DOHH2 (cell line): ENCODE measurements around the gene CCDC24.
A peak's percentile ranks its signal among the peaks of the same experiment; 100 is the strongest.

Source experiments
- H3F3A ChIP-seq: fragments of 200-600 bp; sonication (generic), shearing (Covaris generic); 2 replicates; pipeline ENCODE4 v1.6.0; 2016; ENCODE audit warnings: antibody characterized with exemption, mild to moderate bottlenecking; ENCODE audit not compliant: control insufficient read depth, insufficient read depth
- H3K27ac ChIP-seq: fragments of 200-600 bp; sonication (generic); 2 replicates; pipeline ENCODE4 v1.5.1; 2014; ENCODE audit warnings: low read depth, mild to moderate bottlenecking, low read length, moderate library complexity
- H3K27me3 ChIP-seq: fragments of 200-600 bp; sonication (generic); 2 replicates; pipeline ENCODE4 v1.6.1; 2014; ENCODE audit warnings: mild to moderate bottlenecking, low read length, mixed read lengths; ENCODE audit not compliant: control insufficient read depth
- H3K36me3 ChIP-seq: fragments of 200-600 bp; sonication (generic); 2 replicates; pipeline ENCODE4 v1.6.1; 2014; ENCODE audit warnings: mild to moderate bottlenecking, low read length, moderate library complexity, mixed read lengths; ENCODE audit not compliant: control insufficient read depth
- H3K4me1 ChIP-seq: fragments of 200-600 bp; sonication (generic); 2 replicates; pipeline ENCODE4 v1.6.1; 2014; ENCODE audit warnings: mild to moderate bottlenecking, low read length, mixed read lengths; ENCODE audit not compliant: control insufficient read depth
- H3K4me2 ChIP-seq: fragments of 200-600 bp; sonication (generic); 2 replicates; pipeline ENCODE4 v1.6.0; 2014; ENCODE audit warnings: mild to moderate bottlenecking, low read length, moderate library complexity
- H3K4me3 ChIP-seq: fragments of 200-600 bp; sonication (generic); 2 replicates; pipeline ENCODE4 v1.5.1; 2014; ENCODE audit warnings: mild to moderate bottlenecking, low read length, mixed read lengths
- H3K79me2 ChIP-seq: fragments of 200-600 bp; sonication (generic); 2 replicates; pipeline ENCODE4 v1.6.1; 2014; ENCODE audit warnings: mild to moderate bottlenecking, low read length, mixed read lengths; ENCODE audit not compliant: control insufficient read depth
- H3K9me2 ChIP-seq: fragments of 200-600 bp; sonication (generic); replicated peaks from 2 replicates; pipeline ENCODE4 v1.6.1; 2014; ENCODE audit warnings: mild to moderate bottlenecking, low read length, mixed read lengths; ENCODE audit not compliant: control insufficient read depth
- H3K9me3 ChIP-seq: fragments of 200-600 bp; sonication (generic); 2 replicates; pipeline ENCODE4 v1.6.1; 2014; ENCODE audit warnings: antibody characterized with exemption, low read length, mixed read lengths; ENCODE audit not compliant: control insufficient read depth, insufficient read depth
- H4K20me1 ChIP-seq: fragments of 200-600 bp; sonication (generic); 2 replicates; pipeline ENCODE4 v1.6.0; 2014; ENCODE audit warnings: low read depth, mild to moderate bottlenecking, antibody characterized with exemption, low read length, moderate library complexity; ENCODE audit not compliant: control insufficient read depth, insufficient read depth
- EZH2phosphoT487 ChIP-seq: fragments of 200-600 bp; sonication (generic); IDR thresholded peaks from 2 replicates; pipeline ENCODE4 v1.6.1; 2017; ENCODE audit warnings: borderline replicate concordance, mild to moderate bottlenecking, antibody characterized with exemption, low read length, moderate library complexity, mixed read lengths
- TF ChIP-seq, protein P1 (sequence below): fragments of 200-600 bp; sonication (generic); IDR thresholded peaks from one replicate; pipeline ENCODE4 v1.5.1; 2014; ENCODE audit warnings: antibody characterized with exemption, mild to moderate bottlenecking, low read depth, low read length; ENCODE audit not compliant: poor library complexity, severe bottlenecking

Gene CCDC24

DNA sequence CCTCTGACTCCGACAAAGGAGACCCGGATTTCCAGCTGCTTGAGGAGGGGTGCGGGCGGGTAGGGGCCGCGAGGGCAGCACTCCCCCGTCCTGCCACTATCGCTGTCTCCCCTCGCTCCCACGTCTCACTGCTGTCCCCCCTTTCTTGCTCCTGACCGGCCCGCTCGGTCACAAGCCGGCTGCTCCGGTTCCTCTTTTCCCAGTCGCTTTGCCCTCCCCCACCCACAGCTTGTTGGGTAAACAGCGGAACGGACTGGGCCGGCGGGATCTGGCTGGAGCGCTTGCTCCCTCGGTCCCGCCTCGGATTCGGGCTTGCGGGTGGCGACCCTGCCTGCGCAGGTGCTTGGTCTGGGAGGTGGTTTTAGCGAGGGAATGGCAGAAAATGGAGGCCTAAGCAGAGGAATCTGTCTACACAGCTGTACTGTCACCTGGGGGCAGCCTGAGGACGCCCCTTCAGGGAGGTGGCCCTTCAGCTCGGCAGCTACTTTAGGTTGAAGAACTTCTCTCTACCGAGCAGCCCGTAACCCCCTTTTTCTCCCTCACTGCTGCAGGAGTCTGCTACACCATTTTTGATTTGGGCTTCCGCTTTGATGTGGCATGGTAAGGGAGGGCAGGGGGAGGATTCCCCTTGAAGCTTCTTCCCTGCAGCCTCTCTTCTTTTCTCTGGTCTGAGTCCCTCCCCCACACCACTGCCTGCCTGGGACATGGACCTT lies 16.0 kb upstream of the CCDC24 start:
- H3F3A ChIP-seq = peaks cover 20% of the 10 kb centered on the region
- no peaks in the 10 kb centered on the region for H3K9me2 ChIP-seq
- peak overlapping the region; percentile 86 for H3K4me3 ChIP-seq
- H3K79me2 ChIP-seq = peaks cover 63% of the 10 kb centered on the region
- H3K27me3 ChIP-seq = no peaks in the 10 kb centered on the region
- peak overlapping the region; percentile 65 for H3K27ac ChIP-seq
- peaks cover 73% of the 10 kb centered on the region for H3K36me3 ChIP-seq
- peaks cover 10% of the 10 kb centered on the region; the same call in 1 of the 2 replicates for H4K20me1 ChIP-seq
- H3K9me3 ChIP-seq = no peaks in the 10 kb centered on the region
- H3K4me1 ChIP-seq = peaks cover 61% of the 10 kb centered on the region
- no peak for TF ChIP-seq EZH2phosphoT487
- TF ChIP-seq, protein P1, sequence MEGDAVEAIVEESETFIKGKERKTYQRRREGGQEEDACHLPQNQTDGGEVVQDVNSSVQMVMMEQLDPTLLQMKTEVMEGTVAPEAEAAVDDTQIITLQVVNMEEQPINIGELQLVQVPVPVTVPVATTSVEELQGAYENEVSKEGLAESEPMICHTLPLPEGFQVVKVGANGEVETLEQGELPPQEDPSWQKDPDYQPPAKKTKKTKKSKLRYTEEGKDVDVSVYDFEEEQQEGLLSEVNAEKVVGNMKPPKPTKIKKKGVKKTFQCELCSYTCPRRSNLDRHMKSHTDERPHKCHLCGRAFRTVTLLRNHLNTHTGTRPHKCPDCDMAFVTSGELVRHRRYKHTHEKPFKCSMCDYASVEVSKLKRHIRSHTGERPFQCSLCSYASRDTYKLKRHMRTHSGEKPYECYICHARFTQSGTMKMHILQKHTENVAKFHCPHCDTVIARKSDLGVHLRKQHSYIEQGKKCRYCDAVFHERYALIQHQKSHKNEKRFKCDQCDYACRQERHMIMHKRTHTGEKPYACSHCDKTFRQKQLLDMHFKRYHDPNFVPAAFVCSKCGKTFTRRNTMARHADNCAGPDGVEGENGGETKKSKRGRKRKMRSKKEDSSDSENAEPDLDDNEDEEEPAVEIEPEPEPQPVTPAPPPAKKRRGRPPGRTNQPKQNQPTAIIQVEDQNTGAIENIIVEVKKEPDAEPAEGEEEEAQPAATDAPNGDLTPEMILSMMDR = no peak
- H3K4me2 ChIP-seq = peak overlapping the region; percentile 78

DNA sequence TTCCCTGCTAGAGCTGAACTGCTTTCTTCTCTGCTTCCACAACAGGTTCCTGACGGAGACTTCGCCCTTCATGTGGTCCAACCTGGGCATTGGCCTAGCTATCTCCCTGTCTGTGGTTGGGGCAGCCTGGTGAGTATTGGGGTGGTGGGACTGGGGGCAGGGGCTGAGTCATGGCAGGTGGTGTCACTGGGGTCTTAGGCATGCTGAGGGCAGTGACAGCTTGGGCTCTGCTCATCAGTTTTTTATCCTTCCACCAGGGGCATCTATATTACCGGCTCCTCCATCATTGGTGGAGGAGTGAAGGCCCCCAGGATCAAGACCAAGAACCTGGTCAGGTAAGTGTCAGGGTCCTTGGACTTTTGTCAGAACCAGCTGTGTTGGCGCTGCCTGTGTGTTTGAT lies 15.4 kb upstream of the CCDC24 start:
- H3K79me2 ChIP-seq = peaks cover 63% of the 10 kb centered on the region
- H3K4me2 ChIP-seq = peak overlapping the region; percentile 78
- peaks cover 10% of the 10 kb centered on the region; the same call in 1 of the 2 replicates for H4K20me1 ChIP-seq
- peaks cover 70% of the 10 kb centered on the region for H3K36me3 ChIP-seq
- H3K9me3 ChIP-seq = no peaks in the 10 kb centered on the region
- peak overlapping the region; percentile 65; the same call in 1 of the 2 replicates for H3K27ac ChIP-seq
- H3K9me2 ChIP-seq = no peaks in the 10 kb centered on the region
- peak overlapping the region; percentile 86 for H3K4me3 ChIP-seq
- no peaks in the 10 kb centered on the region for H3K27me3 ChIP-seq
- peaks cover 20% of the 10 kb centered on the region for H3F3A ChIP-seq
- peaks cover 60% of the 10 kb centered on the region for H3K4me1 ChIP-seq
- no peak for TF ChIP-seq EZH2phosphoT487
- TF ChIP-seq, protein P1 = no peak

DNA sequence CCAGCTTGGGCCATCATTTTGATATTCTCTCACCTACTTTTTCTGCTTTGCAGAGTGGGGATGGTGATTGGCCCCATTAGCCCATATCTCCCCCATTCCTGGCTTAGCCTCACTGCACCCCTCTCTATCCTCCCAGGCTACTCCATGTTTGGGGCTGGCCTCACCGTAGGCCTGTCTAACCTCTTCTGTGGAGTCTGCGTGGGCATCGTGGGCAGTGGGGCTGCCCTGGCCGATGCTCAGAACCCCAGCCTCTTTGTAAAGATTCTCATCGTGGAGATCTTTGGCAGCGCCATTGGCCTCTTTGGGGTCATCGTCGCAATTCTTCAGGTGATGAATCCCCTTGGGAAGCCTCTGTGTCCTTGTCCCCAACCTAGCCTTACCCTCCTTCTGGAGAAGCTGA lies 14.5 kb upstream of the CCDC24 start:
- Histone ChIP-seq H3K4me2 (peak overlapping the region; percentile 78), H3K27me3 (no peaks in the 10 kb centered on the region), H3K9me2 (no peaks in the 10 kb centered on the region), H3K79me2 (peaks cover 63% of the 10 kb centered on the region), H3K27ac (no peak overlapping the region), H3K36me3 (peaks cover 69% of the 10 kb centered on the region), H3K4me1 (peaks cover 56% of the 10 kb centered on the region), H3K4me3 (peak overlapping the region; percentile 86; the same call in 1 of the 2 replicates), H3K9me3 (no peaks in the 10 kb centered on the region), H3F3A (peaks cover 20% of the 10 kb centered on the region), H4K20me1 (peaks cover 10% of the 10 kb centered on the region; the same call in 1 of the 2 replicates)
- TF ChIP-seq EZH2phosphoT487 = no peak
- TF ChIP-seq, protein P1 = no peak
